ENCODE results near the gene ADARB1.

GRCh38 chr21:45049714-45050344, 24.6 kb upstream of the ADARB1 start:
- TF ChIP-seq CTCF (conservative IDR thresholded peaks at IDR 0.05; ENCODE audit: low read depth, low read length) (no peak), RFX5 (IDR thresholded peaks at IDR 0.05; ENCODE audit: low read depth, low read length) (no peak), POLR2A (IDR thresholded peaks at IDR 0.05; ENCODE audit: low read depth, low read length) (no peak; the same call in 1 of the 2 replicates)

All from IMR-90 (cell line).